NCI-H2196 (cell line): ENCODE data around the gene SH3TC1.

Source experiments
- DNase-seq: peaks from one replicate; lab custom pipeline; 2025; ENCODE audit not compliant: unreplicated experiment; lab: John Stamatoyannopoulos, UW

The SH3TC1 gene

GRCh38 chr4:8180310-8181093, 18.6 kb upstream of the SH3TC1 start:
- DNase-seq = no peak

DNA sequence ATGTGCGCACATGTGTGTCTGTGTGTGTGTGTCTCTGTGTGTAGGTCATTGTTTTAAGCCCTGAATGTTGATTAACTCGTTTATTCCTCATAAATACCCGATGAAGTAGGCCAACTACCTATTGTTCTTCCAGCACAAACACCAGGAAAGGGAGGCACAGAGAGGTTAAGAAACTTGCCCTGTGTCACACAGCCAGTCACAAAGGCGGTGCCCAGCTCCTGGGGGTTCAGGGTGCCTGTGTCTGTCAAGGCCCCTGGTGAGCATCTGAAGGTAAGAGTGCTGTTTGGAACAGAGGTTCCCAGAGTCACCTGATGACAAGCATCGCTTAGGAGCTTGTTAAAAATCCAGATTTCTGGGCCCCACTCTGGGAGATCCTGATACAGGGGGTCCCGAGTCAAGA, 18.0 kb upstream of the SH3TC1 start:
- no peak for DNase-seq

GRCh38 chr4:8181844-8182243, 17.2 kb upstream of the SH3TC1 start:
- DNase-seq = no peak

DNA sequence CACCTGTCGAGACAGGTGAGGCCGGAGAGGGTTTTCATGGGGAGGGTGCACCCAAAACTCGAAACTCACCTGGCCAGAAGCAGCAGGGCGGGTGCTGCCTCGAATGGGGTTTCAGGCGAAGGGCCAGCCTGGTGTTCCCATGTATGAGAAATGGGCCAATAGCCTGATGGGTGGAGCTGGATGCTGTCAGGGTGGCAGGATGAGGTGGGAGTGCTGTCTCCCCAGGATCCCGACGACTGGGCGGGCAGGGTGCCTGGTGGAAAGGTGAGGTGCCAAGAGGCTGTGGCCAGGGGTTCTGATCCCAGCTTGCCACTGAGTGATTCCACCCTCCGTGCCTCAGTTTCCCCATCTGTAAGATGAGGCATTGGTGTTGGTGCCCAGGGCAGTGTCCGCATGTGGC, 16.8 kb upstream of the SH3TC1 start:
- DNase-seq = no peak

GRCh38 chr4:8182858-8183725, 16.0 kb upstream of the SH3TC1 start:
- DNase-seq = peak; percentile 19

DNA sequence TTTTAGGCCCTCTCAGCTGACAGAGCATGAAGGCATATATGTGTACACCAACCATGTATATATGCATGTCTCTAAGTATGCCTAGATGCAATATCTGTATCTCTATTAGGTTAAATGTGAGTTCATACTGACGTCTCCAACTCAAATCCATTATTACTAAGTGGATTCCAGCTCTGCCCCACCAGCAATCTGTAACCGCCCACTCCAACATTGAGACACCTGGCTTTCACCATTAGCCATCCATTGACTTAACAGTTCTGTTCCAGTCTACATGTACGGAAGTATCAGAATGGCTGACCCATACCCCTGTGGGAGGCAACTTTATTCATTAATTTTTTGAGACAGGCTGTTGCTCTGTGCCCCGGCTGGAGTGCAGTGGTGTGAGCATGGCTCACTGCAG, 15.0 kb upstream of the SH3TC1 start:
- DNase-seq = no peak

DNA sequence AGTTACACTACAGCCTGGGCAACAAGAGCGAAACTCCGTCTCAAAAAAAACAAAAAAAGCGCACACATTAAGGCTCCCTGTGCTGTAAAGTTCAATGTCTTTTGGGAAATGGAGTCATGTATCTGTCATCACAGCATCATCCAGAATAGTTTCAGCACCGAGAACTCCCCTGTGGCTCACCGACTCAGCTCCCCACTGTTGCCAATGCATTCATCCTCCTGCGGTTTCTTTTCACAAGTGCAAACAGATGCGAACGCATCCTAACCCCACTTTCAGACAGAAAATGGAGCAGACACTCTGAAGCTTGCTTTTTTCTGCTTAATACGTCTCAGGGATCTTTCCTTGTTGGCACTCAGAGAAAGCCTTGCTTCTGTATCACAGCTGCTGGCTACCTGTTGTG, 13.8 kb upstream of the SH3TC1 start:
- no peak for DNase-seq

DNA sequence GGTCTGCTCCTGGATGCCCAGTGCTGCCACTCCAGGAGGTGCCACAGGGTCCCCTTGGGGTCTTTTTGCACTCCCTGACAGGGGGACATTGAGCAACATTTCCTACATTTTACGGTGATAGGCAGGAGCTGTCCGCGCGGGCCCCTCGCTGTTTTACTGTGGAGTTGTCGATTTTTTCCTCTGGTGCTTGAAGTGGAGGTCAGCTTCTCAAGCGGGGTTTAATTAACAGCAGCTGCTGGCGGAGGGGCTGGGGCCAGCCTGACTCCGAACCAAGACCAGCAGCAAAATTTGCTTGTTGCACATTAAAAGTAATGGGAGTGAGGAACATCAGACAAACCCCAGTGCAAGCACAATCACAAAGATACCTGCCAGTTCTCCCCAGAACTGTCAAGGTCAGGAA, 13.2 kb upstream of the SH3TC1 start:
- DNase-seq = no peak

DNA sequence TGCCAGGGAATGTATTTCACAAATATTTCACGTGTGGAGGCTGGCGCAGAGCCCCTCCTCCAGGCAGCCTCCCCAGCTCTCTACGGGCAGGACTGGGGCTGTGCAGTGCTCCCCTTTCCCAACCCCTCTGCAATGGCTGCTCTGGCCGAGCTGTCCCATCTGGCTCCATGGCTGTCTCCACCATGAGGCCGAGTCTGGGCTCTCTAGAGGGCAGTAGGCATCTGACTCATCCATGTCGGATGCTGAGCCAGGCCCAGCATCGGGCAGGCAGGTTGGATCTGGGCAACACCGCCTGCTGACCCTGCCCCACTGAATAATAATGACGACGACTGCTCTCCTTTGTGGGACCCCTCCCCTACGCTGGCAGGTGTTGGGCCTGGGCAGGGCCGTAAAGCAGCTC, 11.0 kb upstream of the SH3TC1 start:
- peak; percentile 9 for DNase-seq

DNA sequence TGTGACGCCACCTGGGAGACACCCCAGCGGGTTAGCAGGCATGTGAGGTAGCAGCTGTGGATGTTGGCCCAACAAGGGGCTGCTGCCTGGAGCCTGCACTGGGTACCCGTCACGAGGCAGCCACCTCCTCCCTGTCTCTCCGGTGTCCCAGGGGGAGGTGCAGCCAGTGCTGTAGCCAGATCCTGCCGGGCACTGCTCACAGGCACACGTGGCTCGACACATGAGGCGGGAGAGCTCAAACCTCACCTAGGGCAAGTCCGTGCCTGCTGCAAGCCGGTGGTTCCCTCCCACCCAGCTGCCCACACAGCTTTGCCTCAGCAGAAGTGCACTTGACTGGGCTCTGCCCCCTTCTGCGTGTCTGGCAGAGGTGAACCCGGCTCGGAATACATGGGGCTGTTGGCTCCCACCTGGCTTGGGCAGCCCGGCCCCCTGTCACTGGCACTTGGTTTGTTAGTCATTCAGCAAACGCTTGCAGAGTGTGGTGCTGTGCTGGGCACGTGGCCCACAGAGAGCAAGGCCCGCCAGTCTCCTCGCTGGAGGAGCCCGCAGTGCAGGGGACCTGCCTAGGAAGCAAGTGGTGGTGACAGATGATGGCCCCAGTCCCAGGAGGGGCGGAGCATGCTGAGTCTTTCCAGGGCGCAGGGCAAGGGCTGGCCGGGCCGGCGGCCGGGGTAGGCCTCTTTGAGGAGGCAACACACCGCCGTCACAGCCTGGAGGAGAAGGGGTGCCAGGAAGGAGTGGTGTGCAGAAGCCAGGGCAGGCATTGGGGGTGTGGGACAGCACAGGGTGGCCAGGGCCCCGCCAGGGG, 10.1 kb upstream of the SH3TC1 start:
- peak; percentile 94 for DNase-seq

GRCh38 chr4:8189551-8190466, 9.3 kb upstream of the SH3TC1 start:
- DNase-seq = no peak

DNA sequence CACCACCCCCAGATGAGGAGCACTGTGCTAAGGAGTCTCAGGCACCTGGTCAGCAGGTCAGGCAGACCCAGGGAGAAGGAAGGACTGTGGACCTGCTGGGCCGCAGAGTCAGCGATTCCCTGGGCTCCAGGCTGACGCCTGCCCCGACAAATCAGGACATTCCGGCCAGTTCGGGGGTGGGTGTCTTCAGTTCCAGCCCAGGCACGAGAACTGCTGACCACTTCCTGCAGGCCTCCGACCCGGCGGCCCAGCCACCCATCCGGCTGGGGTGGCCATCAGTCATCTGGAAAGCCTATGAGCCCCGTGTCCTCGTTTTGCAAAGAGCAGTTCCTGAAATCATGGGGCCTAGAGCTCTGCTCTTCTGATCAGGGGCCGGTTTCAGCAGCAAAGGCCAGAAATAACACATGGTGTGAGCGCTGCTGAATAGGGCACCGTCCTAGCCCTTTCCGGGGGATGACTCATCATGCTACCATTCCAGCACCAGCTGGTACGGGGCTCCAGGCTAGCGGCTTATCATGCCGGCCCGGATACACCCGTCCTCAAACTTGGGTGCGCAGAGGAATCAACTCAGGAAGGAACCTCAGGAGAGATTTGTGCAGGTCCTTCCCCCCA, 7.8 kb upstream of the SH3TC1 start:
- no peak for DNase-seq

GRCh38 chr4:8192748-8193738, 6.0 kb upstream of the SH3TC1 start:
- DNase-seq = peak; percentile 59

DNA sequence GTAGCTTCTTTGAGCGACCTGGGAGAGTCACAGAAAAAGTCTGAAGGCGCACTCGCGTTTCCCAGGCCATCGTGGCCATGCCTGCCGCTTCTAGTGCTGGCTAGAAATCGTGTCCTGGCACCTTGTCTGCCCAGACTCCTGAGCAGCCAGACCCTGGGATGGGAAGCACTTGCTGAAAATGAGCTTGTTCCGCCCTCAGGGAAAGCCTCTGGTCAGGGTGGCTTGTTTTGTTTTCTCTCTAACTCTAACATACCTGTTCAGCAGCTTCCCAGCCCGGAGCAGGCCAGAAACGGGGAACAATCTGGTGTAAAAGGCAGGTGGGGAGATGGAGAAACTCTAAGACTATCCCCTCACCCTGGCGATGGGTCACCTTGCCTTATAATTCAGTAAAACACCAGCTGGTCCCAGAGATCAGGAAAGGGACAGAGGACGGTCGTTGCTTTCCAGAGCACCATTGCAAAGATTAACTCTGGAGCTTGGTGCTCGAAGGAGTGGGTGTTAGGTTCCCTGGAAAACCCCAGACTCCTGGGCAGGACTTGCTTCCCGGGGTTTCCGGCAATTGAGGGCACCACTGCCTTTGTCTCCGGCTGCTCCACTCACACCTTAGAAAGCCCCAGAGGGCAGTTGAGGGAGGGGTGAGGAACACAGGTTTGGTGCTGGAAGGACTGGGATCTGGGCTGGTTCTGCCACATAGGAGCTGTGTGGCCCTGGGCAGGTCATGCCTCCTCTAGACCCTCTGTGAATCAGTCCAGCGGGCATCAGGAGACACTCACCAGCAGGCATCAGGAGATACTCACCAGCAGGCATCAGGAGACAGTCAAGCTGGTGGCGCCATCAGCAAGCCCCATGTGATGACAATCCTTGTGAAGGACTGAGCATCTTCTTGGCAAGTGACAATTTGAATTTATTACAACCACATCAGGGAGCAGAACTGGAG, 4.5 kb upstream of the SH3TC1 start:
- no peak for DNase-seq

DNA sequence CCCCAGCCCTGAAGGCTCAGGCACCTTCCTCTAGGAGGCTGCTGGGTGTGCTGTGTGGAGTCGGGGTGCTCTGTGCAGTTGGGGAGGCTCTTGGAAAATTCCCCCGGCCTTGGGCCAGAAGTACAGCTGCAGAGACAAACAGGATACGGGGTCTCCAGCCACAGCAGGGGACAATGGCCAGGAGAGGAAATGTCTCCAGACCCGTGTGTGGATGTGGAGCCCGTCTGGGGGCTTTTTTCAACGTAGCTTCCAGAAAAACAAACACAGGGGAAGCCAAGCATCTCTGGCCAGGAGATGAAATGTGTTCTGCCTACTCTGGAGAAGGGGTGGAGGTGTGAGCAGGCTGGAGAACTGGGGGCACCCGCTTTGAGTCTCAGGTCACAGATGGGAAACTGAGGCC, 3.7 kb upstream of the SH3TC1 start:
- no peak for DNase-seq

DNA sequence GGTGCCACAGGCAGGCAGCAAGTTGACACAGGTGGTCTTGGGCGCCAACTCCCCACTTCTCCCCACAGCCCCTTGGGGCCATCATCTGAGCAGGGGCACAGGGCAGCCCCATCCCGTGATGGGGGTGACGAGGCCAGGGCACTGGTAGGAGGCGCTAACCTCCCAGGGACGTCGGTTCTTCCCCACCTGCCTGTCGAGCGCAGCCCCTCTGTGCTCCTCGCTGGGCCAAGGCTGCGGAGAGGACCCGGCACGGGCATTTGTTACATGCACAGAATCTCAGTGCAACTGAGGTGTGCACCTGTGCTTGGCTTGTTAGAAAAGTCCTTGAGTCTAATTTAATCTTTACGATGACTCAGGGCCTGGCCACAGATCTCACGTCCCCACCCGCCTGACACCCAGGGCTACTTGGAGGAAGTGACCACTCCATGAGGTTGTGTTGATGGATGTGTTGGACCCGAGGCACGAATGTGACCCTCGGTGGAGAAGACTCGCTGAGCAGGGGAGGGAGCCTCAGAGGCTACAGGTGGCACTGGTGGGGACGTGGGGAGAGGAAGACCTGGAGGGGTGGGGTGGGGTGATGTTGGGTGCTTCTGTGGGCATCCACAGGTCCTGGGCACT, 3.1 kb upstream of the SH3TC1 start:
- no peak for DNase-seq

DNA sequence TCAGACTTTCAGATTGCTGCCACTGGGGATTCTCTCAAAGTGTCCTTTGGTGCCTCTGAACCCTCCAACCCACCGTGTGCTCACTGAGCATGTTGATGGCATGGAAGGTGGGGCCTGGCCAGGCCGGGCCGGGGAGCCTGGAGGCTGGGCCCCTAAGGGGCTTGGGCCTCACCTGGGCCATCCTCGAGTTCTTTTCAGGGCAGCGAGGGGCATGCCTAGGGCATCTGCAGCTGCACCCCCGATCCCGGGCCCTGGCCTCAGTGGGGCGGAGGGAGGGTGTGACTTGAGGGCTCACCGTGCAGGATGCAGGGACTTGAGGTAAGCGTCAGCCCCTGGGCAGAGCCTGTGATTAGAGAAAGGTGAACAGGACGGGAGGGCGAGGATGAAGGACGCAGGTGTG, 1.6 kb upstream of the SH3TC1 start:
- no peak for DNase-seq
